Smooth muscle cell (in vitro differentiated cells): Measurements from ENCODE around the gene UNC93B1. TPM values are rescaled to one million over a fixed set of nuclear protein-coding genes. Genes with fewer than 3 reads are reported as not detected.
A peak's percentile ranks its signal among the peaks of the same experiment; 100 is the strongest.

Experiments used
- DNase-seq: peaks from one replicate; lab custom pipeline; 2025; ENCODE audit not compliant: unreplicated experiment; lab: John Stamatoyannopoulos, UW
- H2AFZ ChIP-seq: fragments of 200-600 bp; sonication (generic); 2 replicates; pipeline ENCODE4 v1.6.0; 2016; ENCODE audit warnings: antibody characterized with exemption, low read depth, mild to moderate bottlenecking
- H3F3A ChIP-seq: fragments of 200-600 bp; sonication (generic); 2 replicates; pipeline ENCODE4 v1.6.0; 2017; ENCODE audit warnings: antibody characterized with exemption, low read depth
- H3K27ac ChIP-seq: fragments of 200-600 bp; sonication (generic); 2 replicates; pipeline ENCODE4 v1.5.1; 2016; ENCODE audit warnings: low read depth, mild to moderate bottlenecking
- H3K27me3 ChIP-seq: fragments of 200-600 bp; sonication (generic); 2 replicates; pipeline ENCODE4 v1.6.1; 2016; ENCODE audit warnings: low read depth, mild to moderate bottlenecking
- H3K36me3 ChIP-seq: fragments of 200-600 bp; sonication (generic); 2 replicates; pipeline ENCODE4 v1.5.1; 2016; ENCODE audit warnings: low read depth
- H3K4me1 ChIP-seq: fragments of 200-600 bp; sonication (generic); 2 replicates; pipeline ENCODE4 v1.5.1; 2016; ENCODE audit warnings: low read depth
- H3K4me2 ChIP-seq: fragments of 200-600 bp; sonication (generic); 2 replicates; pipeline ENCODE4 v1.6.0; 2016; ENCODE audit warnings: mild to moderate bottlenecking
- H3K4me3 ChIP-seq: fragments of 200-600 bp; sonication (generic); 2 replicates; pipeline ENCODE4 v1.5.1; 2016; ENCODE audit warnings: mild to moderate bottlenecking
- H3K79me2 ChIP-seq: fragments of 200-600 bp; sonication (generic); 2 replicates; pipeline ENCODE4 v1.6.0; 2016; ENCODE audit warnings: low read depth, mild to moderate bottlenecking
- H3K9ac ChIP-seq: fragments of 200-600 bp; sonication (generic); 2 replicates; pipeline ENCODE4 v1.6.0; 2016; ENCODE audit warnings: low read depth
- H3K9me3 ChIP-seq: fragments of 200-600 bp; sonication (generic); replicated peaks from 2 replicates; pipeline ENCODE4 v1.5.1; 2016; ENCODE audit warnings: low read depth
- H4K20me1 ChIP-seq: fragments of 200-600 bp; sonication (generic); 2 replicates; pipeline ENCODE4 v1.6.0; 2016; ENCODE audit warnings: low read depth
- CTCF ChIP-seq: fragments of 200-600 bp; sonication (generic); IDR thresholded peaks from 2 replicates; pipeline ENCODE4 v1.5.1; 2017; ENCODE audit warnings: borderline replicate concordance, mild to moderate bottlenecking, antibody characterized with exemption; ENCODE audit not compliant: insufficient read depth, poor library complexity, severe bottlenecking
- WGBS: methylation state at CpG from one replicate; pipeline ENCODE4 v1.1.7; 2016; ENCODE audit warnings: low lambda C conversion rate; 5-methylcytosine and 5-hydroxymethylcytosine counted together
- polyA plus RNA-seq: library from polyadenylated mRNA; unstranded; fragments of >200 nt; fragmentation: Nextera tagmentation; extraction: Ambion mirVana; gene quantifications from 2 replicates; pipeline ENCODE4 v1.2.1, GENCODE V29; 2016
- total RNA-seq: library from RNA; depleted of rRNA; stranded (reverse); fragments of >200 nt; gene quantifications from 2 replicates; pipeline ENCODE4 v1.2.3, GENCODE V29; 2014

The UNC93B1 gene
- total and polyA plus RNA-seq, 2 experiments from 2014 or later, result 17.5 to 33.4 TPM

- no peak overlapping the region for H2AFZ ChIP-seq
- TF ChIP-seq CTCF, result no peak
- no peaks in the 10 kb centered on the region for H3F3A ChIP-seq
- no peak overlapping the region for H3K9ac ChIP-seq
- DNase-seq, result no peak
- peaks cover 11% of the 10 kb centered on the region for H3K36me3 ChIP-seq
- H3K9me3 ChIP-seq, result no peaks in the 10 kb centered on the region
- no peak overlapping the region for H3K4me2 ChIP-seq
- no peaks in the 10 kb centered on the region for H3K27me3 ChIP-seq
- H3K79me2 ChIP-seq, result no peaks in the 10 kb centered on the region
- 74% methylated on average over 24 of the region's 27 CpGs for WGBS
- no peak overlapping the region for H3K4me3 ChIP-seq
- no peak overlapping the region for H3K27ac ChIP-seq
- H3K4me1 ChIP-seq, result no peaks in the 10 kb centered on the region
- H4K20me1 ChIP-seq, result no peaks in the 10 kb centered on the region
Measured at GRCh38 chr11:68021167-68021787, 17.4 kb upstream of the UNC93B1 start.

GRCh38 chr11:68020575-68020974 is 16.7 kb upstream of the UNC93B1 start:
- Histone ChIP-seq H3K79me2 (no peaks in the 10 kb centered on the region), H3K9ac (no peak overlapping the region), H3K4me2 (no peak overlapping the region), H4K20me1 (no peaks in the 10 kb centered on the region), H3K4me3 (no peak overlapping the region), H3K27ac (no peak overlapping the region), H2AFZ (no peak overlapping the region), H3K4me1 (no peaks in the 10 kb centered on the region), H3K36me3 (peaks cover 11% of the 10 kb centered on the region), H3K9me3 (no peaks in the 10 kb centered on the region), H3F3A (no peaks in the 10 kb centered on the region), H3K27me3 (no peaks in the 10 kb centered on the region)
- peak; percentile 22 for TF ChIP-seq CTCF
- whole genome bisulfite sequencing, result 43% methylated on average over 11 of the region's 11 CpGs
- no peak for DNase-seq

GRCh38 chr11:68019486-68019885 is 15.6 kb upstream of the UNC93B1 start:
- Histone ChIP-seq H3K79me2 (no peaks in the 10 kb centered on the region), H3K4me2 (no peak overlapping the region), H3K4me3 (no peak overlapping the region), H3K27ac (no peak overlapping the region), H3K9ac (no peak overlapping the region), H4K20me1 (no peaks in the 10 kb centered on the region), H3F3A (no peaks in the 10 kb centered on the region), H3K9me3 (no peaks in the 10 kb centered on the region), H2AFZ (no peak overlapping the region), H3K27me3 (no peaks in the 10 kb centered on the region), H3K4me1 (no peaks in the 10 kb centered on the region), H3K36me3 (peaks cover 5% of the 10 kb centered on the region)
- no peak for DNase-seq
- TF ChIP-seq CTCF, result no peak
- WGBS, result 96% methylated on average over 12 of the region's 12 CpGs

GRCh38 chr11:68018730-68019190 is 14.9 kb upstream of the UNC93B1 start:
- Histone ChIP-seq H3K4me1 (no peaks in the 10 kb centered on the region), H3K79me2 (no peaks in the 10 kb centered on the region), H3K9me3 (no peaks in the 10 kb centered on the region), H3F3A (no peaks in the 10 kb centered on the region), H3K27me3 (no peaks in the 10 kb centered on the region), H3K4me3 (no peak overlapping the region), H2AFZ (no peak overlapping the region), H3K27ac (no peak overlapping the region), H3K9ac (no peak overlapping the region), H3K4me2 (no peak overlapping the region), H3K36me3 (no peaks in the 10 kb centered on the region), H4K20me1 (no peaks in the 10 kb centered on the region)
- 92% methylated on average over 18 of the region's 18 CpGs for WGBS
- no peak for DNase-seq
- no peak for TF ChIP-seq CTCF
